GM12891 (cell line): ENCODE data around the gene DLGAP1.

Experiments used
- DNase-seq: peaks from one replicate; pipeline ENCODE4 v3.0.0; 2011; ENCODE audit warnings: low spot score; ENCODE audit not compliant: insufficient read length
- FAIRE-seq: peaks from 2 replicates; lab custom pipeline; 2011; peaks lifted over from hg19 to GRCh38; lab: Jason Lieb, UNC
- PAX5 ChIP-seq: IDR thresholded peaks from 2 replicates; pipeline ENCODE4 v1.6.1; 2011; ENCODE audit warnings: low read length, moderate library complexity, mild to moderate bottlenecking; ENCODE audit not compliant: insufficient read depth, severe bottlenecking
- POLR2A ChIP-seq: IDR thresholded peaks from 2 replicates; pipeline ENCODE4 v1.6.1; 2011; ENCODE audit warnings: low read depth, low read length, control low read depth
- POLR2AphosphoS5 ChIP-seq: IDR thresholded peaks from 2 replicates; pipeline ENCODE4 v1.6.1; 2011; ENCODE audit warnings: low read depth, low read length, control low read depth
- POU2F2 ChIP-seq: IDR thresholded peaks from 2 replicates; pipeline ENCODE4 v1.6.1; 2011; ENCODE audit warnings: low read depth, mild to moderate bottlenecking, control low read depth, low read length, moderate library complexity
- SPI1 ChIP-seq: IDR thresholded peaks from 2 replicates; pipeline ENCODE4 v1.6.1; 2011; ENCODE audit warnings: low read depth, low read length, control low read depth
- TAF1 ChIP-seq: IDR thresholded peaks from 2 replicates; pipeline ENCODE4 v1.6.1; 2011; ENCODE audit warnings: low read depth, low read length, control low read depth

Gene DLGAP1

DNA sequence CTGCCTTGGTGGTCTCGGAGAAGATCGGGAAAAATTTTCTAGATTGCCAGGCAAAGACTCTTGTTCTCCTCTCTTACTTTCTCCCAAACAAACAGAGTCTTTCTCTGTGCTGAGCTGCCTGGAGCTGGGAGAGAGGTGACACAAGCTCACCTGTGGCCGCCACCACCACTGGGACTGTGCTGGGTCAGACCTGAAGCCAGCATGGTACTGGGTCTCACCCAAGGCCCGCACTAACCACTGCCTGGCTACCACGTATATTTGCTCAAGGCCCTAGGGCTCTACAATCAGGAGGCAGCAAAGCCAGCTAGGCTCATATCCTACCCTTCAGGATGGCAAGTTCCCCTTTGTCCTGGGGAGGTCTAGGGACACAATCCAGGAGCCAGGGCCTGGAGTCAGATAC is 312.2 kb downstream of the DLGAP1 start:
- no peak for FAIRE-seq
- no peak for DNase-seq
- no peak for TF ChIP-seq POLR2A
- TF ChIP-seq TAF1: no peak
- no peak for TF ChIP-seq POU2F2
- TF ChIP-seq SPI1: no peak
- TF ChIP-seq PAX5: no peak
- TF ChIP-seq POLR2AphosphoS5: no peak

DNA sequence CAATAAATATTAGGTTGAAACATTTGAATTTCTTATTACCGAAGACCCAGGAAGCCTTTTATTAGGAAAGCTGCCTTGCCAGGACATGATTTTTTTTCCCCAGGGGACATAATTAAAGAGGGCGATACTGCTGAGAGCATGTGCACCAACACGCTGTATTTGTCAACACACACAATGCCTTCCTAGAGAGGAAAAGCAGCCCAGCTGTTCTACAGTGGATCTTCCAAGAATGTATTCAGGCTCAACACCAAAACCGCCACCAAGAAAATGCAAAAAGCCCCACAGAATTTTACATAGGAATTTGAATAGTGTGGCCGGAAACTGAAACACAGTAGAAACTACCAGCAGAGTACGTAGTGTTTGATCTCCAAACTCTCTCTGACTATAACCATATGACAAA is 320.4 kb downstream of the DLGAP1 start:
- TF ChIP-seq POLR2AphosphoS5 (no peak), SPI1 (no peak), TAF1 (no peak), POLR2A (no peak), PAX5 (no peak), POU2F2 (no peak)
- no peak for DNase-seq
- no peak for FAIRE-seq

DNA sequence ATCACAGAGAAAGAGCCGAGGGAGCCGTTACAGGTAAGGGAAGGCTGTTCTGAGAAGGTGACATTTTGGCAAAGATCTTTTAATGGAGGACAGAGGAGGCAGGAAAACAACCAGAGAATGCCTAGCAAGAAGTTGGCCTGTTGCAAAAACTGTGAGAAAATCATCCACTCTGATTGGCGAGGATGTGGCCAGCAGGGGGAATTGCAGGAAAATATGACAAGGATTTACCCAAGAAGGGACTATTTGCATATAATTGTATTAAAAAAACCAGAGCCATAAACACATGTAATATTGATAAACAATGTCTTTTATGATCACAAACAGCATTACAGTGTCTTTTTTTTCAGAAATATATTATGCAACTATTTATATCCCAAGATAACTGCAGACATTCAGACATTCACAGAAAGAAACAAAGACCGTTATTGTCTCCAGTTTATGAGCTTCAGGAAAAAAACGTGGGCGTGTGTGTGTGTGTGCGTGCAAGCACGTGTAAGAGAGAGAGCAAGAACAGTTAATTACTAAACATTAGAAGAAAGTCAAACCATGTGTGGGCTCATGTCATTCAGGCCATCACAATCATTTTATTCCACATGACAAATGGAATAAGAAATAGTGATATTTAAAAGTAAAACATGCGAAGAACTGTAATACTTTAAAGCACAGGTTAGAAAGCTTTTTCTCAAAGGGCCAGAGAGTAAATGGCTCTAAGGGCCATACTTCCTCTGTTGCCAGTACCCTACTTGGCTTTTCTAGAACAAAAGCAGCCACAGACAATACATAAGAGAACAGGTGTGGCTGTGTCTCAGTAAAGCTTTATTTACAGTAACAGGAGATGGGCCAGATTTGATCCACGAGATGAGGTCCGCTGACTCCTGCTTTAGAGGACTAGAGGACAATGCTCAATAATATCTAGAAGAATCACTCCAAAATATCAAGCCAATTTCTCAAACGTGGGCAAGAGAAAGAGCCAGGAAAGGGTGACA is 324.1 kb downstream of the DLGAP1 start:
- FAIRE-seq (no peak), DNase-seq (no peak)
- TF ChIP-seq TAF1 (no peak), POLR2A (no peak), POU2F2 (no peak), POLR2AphosphoS5 (no peak), PAX5 (no peak), SPI1 (no peak)

DNA sequence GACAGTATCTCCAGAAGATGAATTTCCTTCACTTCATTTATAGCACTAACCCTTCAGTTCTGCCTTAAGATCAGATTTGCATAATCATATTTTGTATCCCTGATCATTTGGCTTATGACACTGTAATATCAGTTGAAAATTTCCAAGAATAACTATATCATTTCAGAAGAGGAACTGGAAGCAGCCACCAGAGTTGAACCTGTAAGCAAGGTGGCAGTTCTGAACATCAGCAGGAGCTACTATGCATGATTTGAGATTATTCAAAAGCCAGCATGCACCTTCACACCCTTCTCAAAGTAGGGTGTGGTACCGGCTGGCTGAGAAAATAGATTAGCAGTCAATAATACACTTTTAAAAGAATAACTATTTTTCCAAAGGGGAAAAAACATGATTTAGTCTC is 328.2 kb downstream of the DLGAP1 start:
- no peak for FAIRE-seq
- TF ChIP-seq POU2F2: no peak
- TF ChIP-seq SPI1: no peak
- TF ChIP-seq POLR2A: no peak
- no peak for TF ChIP-seq POLR2AphosphoS5
- no peak for TF ChIP-seq TAF1
- no peak for TF ChIP-seq PAX5
- DNase-seq: no peak

DNA sequence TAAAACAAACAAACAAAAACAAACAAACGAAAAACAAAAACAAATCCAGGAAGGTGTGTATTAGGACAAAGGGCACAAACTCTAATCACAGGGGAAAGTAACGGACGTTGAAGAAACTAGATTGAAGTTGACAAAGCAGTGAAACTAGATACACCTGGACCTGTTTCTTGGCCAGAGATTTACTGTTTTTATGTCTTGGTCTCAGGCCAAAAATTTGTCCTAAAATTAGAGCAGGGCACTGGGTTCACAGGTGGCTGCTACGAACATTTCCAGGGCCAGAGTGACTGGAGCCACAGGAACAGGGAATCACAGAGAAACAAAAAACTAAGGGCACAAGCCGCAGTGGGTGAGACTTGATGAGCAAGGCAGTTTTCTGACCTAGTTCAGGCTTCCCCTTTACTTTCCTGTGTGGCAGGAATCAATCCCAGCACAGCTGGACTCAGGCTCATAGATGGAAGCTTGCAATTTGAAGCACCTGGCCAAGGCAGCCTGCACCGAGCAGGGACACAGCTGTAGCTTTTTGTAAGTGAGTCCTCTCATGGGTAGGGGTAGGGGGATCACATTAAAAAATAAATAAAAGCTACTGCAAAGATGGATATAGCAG is 329.4 kb downstream of the DLGAP1 start:
- no peak for TF ChIP-seq TAF1
- TF ChIP-seq POU2F2: no peak
- no peak for TF ChIP-seq POLR2A
- no peak for TF ChIP-seq SPI1
- no peak for TF ChIP-seq POLR2AphosphoS5
- no peak for TF ChIP-seq PAX5
- FAIRE-seq (no peak), DNase-seq (no peak)

DNA sequence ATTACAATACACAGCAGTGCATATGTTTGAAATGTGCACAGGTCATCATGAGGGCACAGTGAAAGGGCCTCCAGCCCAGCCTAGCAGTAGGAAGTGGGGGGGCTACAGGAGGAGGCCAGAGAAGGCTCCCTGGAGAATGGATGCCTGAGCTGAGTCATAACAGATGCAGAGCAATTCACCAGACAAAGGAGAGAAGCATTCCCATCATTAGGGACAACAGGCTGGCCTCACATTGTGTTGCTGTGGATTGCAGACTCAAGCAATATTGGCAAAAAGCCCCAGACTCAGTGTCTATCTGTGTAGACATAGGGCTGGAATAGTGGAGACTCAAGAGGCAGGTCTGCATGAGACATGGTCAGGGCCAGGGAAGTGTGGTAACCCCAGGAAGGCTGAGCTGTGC is 329.9 kb downstream of the DLGAP1 start:
- FAIRE-seq: no peak
- no peak for DNase-seq
- TF ChIP-seq TAF1: no peak
- no peak for TF ChIP-seq SPI1
- no peak for TF ChIP-seq POLR2AphosphoS5
- TF ChIP-seq POLR2A: no peak
- TF ChIP-seq POU2F2: no peak
- no peak for TF ChIP-seq PAX5

DNA sequence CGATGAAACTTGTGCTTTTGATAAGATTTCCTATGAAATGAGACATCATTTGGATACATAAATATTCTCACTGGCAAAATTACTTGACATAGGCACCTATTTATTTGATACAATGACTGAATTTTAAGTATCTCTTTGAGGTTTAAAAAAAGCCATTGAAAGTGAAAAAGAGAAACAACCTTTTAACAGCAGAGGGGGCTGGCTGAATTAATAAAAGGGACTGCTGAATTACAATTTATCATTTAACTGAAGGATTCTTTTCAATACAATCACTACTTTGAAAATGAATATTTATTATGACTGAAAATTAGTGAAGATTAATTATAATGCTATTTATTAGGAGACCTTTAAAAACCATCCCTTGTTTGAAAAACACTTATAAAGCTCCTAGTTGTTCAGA is 335.3 kb downstream of the DLGAP1 start:
- TF ChIP-seq POU2F2 (no peak), PAX5 (no peak), POLR2AphosphoS5 (no peak), TAF1 (no peak), SPI1 (no peak), POLR2A (no peak)
- no peak for DNase-seq
- no peak for FAIRE-seq

DNA sequence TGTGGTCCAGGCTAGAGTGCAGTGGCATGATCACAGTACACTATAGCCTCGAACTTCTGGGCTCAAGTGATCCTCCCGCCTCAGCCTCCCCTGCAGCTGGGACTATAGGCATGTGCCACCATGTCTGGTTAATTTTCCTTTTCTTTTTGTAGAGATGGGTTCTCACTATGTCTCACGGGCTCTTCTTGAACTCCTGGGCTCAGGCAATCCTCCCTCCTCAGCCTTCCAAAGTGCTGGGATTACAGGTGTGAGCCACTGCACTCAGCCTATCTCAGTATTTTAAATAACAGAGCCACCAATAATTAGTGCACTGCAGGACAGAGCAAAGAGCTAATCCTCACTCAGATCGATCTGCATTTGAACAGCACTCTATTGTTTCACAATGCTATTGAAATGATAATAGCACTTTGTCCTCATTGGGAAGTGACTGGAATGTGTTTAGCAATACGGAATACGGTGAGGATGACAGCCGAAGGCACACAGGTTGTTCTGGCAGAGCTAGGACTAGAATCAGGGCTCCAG is 335.9 kb downstream of the DLGAP1 start:
- no peak for FAIRE-seq

DNA sequence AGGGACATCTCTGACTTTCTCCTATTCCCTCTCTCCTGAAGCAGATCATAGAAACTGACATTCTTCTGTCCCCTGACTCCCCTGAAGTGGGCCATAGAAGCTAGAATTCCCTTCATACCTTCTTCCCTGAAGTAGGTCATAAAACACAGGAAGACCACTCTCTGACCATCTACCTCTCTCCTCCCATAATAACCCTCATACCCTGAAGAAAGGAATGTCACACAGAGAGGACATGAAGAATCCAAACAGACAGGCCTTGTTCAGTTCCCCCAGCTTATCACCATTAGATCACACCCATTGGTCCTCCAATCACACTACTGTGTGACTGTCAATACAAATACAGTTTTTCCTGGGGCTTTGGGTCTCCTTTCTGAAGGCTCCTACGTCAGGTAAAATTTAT is 347.1 kb downstream of the DLGAP1 start:
- DNase-seq (no peak), FAIRE-seq (no peak)
- TF ChIP-seq POLR2AphosphoS5 (no peak), POLR2A (no peak), POU2F2 (no peak), PAX5 (no peak), SPI1 (no peak), TAF1 (no peak)

More for the DNA sequence above, 335.9 kb downstream of the DLGAP1 start:
- TF ChIP-seq TAF1 (no peak), PAX5 (no peak), POLR2AphosphoS5 (no peak), POU2F2 (no peak), SPI1 (no peak), POLR2A (no peak)
- DNase-seq: no peak
